Measurements from ENCODE around the gene MYO18B.

MYO18B gene

GRCh38 chr22:25970374-25970911 lies 228.5 kb downstream of the MYO18B start:
- Histone ChIP-seq H3K4me3 (ENCODE audit: low read length) (no peak overlapping the region), H3K4me2 (ENCODE audit: low read length) (no peak overlapping the region)

DNA sequence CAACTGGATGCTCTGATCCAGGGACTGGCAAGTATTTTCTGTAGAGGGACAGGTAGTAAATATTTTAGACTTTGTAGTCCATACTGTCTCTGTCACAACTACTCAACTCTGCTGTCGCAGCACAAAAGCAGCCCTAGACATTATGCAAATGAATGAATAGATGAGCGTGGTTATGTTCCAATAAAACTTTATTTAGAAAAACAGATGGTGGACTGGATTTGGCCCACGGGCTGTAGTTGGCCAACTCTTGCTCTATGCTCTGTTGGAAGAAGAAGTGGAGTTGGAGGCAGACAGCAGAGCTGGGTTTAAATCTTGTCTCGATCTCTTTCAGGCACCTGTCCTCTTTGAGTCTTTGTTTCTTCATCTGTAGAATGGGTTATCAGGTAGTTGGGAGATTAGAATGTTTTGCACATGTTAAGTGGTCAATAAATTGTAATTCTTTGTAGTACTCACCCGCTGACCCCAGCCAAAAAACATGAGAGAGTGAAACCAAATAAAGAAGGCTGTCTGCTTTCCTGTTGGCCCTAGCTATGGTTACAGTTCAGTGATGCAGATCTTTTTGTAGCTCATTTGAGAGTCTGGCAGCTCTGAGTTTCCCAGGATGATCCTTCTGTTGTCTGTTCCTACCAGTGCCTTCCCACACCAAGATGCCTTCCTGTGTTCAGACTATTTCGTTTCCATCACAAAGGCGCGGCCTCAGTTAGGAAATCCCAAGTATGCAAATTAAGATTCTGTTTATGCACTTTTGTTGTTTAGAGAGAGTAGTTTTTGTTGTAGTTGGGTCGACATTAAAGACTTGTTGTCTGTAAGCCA lies 229.2 kb downstream of the MYO18B start:
- no peaks in the 10 kb centered on the region for H3K27me3 ChIP-seq (ENCODE audit: low read depth, low read length)
- H3K27ac ChIP-seq (ENCODE audit: low read length) = no peak overlapping the region
- no peaks in the 10 kb centered on the region for H3K9me3 ChIP-seq (ENCODE audit: insufficient read depth, low read length)
- H3K9ac ChIP-seq (ENCODE audit: low read length) = no peak overlapping the region
- no peak overlapping the region for H2AFZ ChIP-seq (ENCODE audit: low read depth, low read length)
- peaks cover 83% of the 10 kb centered on the region for H3K36me3 ChIP-seq (replicated peaks; ENCODE audit: low read depth, low read length)
- H3K4me2 ChIP-seq (ENCODE audit: low read length) = no peak overlapping the region
- no peaks in the 10 kb centered on the region for H3K79me2 ChIP-seq (ENCODE audit: low read length)
- no peaks in the 10 kb centered on the region for H4K20me1 ChIP-seq (ENCODE audit: insufficient read depth, low read length)
- no peak for TF ChIP-seq EZH2phosphoT487 (IDR thresholded peaks at IDR 0.05; ENCODE audit: low read depth)
- TF ChIP-seq CTCF (IDR thresholded peaks at IDR 0.05; ENCODE audit: low read depth, low read length) = no peak
- H3K4me1 ChIP-seq (ENCODE audit: low read length) = peaks cover 8% of the 10 kb centered on the region
- no peak overlapping the region for H3K4me3 ChIP-seq (ENCODE audit: low read length)

More at GRCh38 chr22:25970374-25970911, 228.5 kb downstream of the MYO18B start:
- Histone ChIP-seq H4K20me1 (ENCODE audit: insufficient read depth, low read length) (no peaks in the 10 kb centered on the region), H3K36me3 (replicated peaks; ENCODE audit: low read depth, low read length) (peaks cover 83% of the 10 kb centered on the region), H3K79me2 (ENCODE audit: low read length) (no peaks in the 10 kb centered on the region), H3K4me1 (ENCODE audit: low read length) (peaks cover 16% of the 10 kb centered on the region), H2AFZ (ENCODE audit: low read depth, low read length) (no peak overlapping the region), H3K27ac (ENCODE audit: low read length) (no peak overlapping the region), H3K9ac (ENCODE audit: low read length) (no peak overlapping the region), H3K27me3 (ENCODE audit: low read depth, low read length) (no peaks in the 10 kb centered on the region), H3K9me3 (ENCODE audit: insufficient read depth, low read length) (no peaks in the 10 kb centered on the region)
- TF ChIP-seq CTCF (IDR thresholded peaks at IDR 0.05; ENCODE audit: low read depth, low read length) = no peak

DNA sequence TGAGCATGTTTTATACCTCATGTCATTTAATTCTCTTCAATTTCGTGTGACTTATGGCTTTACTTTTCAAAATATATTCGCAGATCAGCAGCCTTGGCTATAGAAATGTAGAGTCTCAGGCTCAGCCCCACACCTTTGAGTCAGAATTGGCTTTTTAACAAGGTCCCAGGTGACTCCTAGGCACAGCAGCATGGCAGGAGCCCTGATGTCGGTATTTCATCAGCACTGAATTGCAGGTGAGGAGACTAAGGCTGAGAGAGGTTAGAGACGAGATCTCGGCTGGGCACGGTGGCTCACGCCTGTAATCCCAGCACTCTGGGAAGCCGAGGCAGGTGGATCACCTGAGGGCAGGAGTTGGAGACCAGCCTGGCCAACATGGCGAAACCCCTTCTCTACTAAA lies 230.4 kb downstream of the MYO18B start:
- no peaks in the 10 kb centered on the region for H3K27me3 ChIP-seq (ENCODE audit: low read depth, low read length)
- no peaks in the 10 kb centered on the region for H3K4me1 ChIP-seq (ENCODE audit: low read length)
- H3K27ac ChIP-seq (ENCODE audit: low read length) = no peak overlapping the region
- no peak overlapping the region for H3K4me3 ChIP-seq (ENCODE audit: low read length)
- no peak overlapping the region for H2AFZ ChIP-seq (ENCODE audit: low read depth, low read length)
- no peak for TF ChIP-seq CTCF (IDR thresholded peaks at IDR 0.05; ENCODE audit: low read depth, low read length)
- no peak for TF ChIP-seq EZH2phosphoT487 (IDR thresholded peaks at IDR 0.05; ENCODE audit: low read depth)
- H3K9ac ChIP-seq (ENCODE audit: low read length) = no peak overlapping the region
- H4K20me1 ChIP-seq (ENCODE audit: insufficient read depth, low read length) = no peaks in the 10 kb centered on the region
- H3K36me3 ChIP-seq (replicated peaks; ENCODE audit: low read depth, low read length) = peaks cover 83% of the 10 kb centered on the region
- H3K9me3 ChIP-seq (ENCODE audit: insufficient read depth, low read length) = no peaks in the 10 kb centered on the region
- H3K4me2 ChIP-seq (ENCODE audit: low read length) = no peak overlapping the region
- H3K79me2 ChIP-seq (ENCODE audit: low read length) = no peaks in the 10 kb centered on the region

GRCh38 chr22:25976356-25976755 lies 234.4 kb downstream of the MYO18B start:
- Histone ChIP-seq H3K9ac (ENCODE audit: low read length) (no peak overlapping the region), H3K79me2 (ENCODE audit: low read length) (no peaks in the 10 kb centered on the region), H4K20me1 (ENCODE audit: insufficient read depth, low read length) (no peaks in the 10 kb centered on the region), H3K4me3 (ENCODE audit: low read length) (no peak overlapping the region), H3K27me3 (ENCODE audit: low read depth, low read length) (no peaks in the 10 kb centered on the region), H3K27ac (ENCODE audit: low read length) (no peak overlapping the region), H3K9me3 (ENCODE audit: insufficient read depth, low read length) (no peaks in the 10 kb centered on the region), H3K4me1 (ENCODE audit: low read length) (peaks cover 7% of the 10 kb centered on the region), H3K36me3 (replicated peaks; ENCODE audit: low read depth, low read length) (peaks cover 62% of the 10 kb centered on the region), H3K4me2 (ENCODE audit: low read length) (no peak overlapping the region), H2AFZ (ENCODE audit: low read depth, low read length) (no peak overlapping the region)
- TF ChIP-seq EZH2phosphoT487 (IDR thresholded peaks at IDR 0.05; ENCODE audit: low read depth) (no peak), CTCF (IDR thresholded peaks at IDR 0.05; ENCODE audit: low read depth, low read length) (no peak)
